DMS 273 treated with DMSO at 0.1 percent for 48 hours (cell line): ENCODE data around the gene CRMP1.

Experiments used
- DNase-seq: peaks from one replicate; lab custom pipeline; 2025; lab: John Stamatoyannopoulos, UW

Gene CRMP1

DNA sequence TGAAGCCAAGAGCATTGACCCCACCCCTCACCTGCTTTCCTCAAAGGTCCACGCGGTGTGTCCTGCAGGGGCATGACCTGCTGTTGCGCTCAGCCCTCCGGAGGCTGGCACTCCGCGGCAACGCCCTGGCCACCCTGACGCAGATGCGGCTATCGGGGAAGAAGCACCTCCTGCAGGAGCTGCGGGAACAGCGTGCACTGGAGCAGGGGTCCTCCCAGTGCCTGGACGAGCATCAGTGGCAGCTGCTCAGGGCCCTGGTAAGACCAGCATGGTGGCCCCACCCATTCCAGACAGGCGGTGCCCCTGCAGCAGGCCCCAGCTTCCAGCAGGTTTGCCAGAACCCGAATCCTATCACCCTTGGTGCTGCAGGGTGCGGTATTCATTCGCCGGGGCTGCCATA is 95.9 kb downstream of the CRMP1 start:
- DNase-seq, result no peak

DNA sequence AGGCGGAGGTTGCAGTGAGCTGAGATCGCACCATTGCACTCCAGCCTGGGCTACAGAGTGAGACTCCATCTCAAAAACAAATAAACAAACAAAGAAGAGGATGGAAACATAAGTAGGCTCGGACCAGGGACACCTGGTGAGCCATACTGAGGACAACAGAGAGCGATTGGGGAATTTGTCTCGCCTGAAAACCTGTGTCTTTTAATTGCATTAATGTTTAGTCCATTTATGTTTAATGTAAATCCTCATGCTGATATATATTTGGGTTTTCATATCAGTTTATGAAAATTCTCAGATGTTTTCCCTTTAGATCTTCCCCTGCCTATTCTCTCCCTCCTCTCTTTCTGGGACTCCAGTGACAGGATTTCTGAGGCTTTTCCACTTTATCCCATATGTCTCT is 97.3 kb downstream of the CRMP1 start:
- DNase-seq, result no peak

DNA sequence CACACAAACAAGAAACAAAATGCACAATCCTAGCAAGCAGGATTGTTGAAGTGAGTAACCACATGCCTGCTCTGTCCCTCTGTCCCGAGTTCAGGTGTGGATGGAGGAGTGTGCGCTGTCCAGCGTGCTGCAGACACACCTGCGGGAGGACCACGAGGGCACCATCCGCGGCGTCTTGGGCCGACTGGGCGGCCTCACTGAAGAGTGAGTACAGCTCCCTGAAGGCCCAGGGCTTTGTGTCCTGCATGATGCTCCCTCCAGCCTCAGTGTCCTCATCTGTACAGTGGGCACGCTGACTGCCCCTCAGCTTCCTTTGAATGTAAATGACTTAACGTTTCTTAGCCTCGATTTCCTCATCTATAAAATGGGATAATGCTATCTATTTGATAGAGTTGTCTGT is 99.4 kb downstream of the CRMP1 start:
- no peak for DNase-seq

DNA sequence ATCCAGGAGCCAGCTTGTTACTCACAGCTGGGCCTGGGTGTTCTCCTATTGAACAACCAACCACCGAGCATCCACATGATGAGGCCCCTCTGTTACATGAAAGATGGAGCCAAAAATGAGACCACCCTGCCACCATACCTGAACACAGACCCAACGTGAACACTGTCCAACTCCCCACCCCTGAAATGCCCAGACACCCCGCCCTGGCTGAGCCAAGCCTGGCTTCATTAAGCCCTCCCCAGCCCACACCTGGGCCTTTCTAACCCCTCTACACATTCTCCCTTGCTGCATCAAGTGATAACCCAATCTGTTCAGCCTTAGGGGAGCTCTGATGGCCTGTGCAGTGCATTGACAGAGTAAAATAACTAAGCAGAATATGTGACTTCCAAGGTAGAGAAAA is 101.2 kb downstream of the CRMP1 start:
- DNase-seq, result no peak

DNA sequence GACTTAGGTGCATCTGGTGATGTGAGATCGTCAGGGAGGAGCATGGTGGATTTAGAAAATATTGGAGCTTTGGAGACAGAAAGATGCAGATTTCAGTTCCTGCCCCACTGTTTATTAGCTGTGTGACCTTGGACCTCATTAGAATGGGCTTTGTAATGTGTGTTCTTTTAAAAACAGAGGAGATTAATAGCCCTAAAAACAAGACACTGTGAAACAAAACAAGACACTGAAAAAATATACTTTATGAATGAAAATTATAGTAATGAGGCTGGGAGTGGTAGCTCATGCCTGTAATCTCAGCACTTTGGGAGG is 102.4 kb downstream of the CRMP1 start:
- no peak for DNase-seq

DNA sequence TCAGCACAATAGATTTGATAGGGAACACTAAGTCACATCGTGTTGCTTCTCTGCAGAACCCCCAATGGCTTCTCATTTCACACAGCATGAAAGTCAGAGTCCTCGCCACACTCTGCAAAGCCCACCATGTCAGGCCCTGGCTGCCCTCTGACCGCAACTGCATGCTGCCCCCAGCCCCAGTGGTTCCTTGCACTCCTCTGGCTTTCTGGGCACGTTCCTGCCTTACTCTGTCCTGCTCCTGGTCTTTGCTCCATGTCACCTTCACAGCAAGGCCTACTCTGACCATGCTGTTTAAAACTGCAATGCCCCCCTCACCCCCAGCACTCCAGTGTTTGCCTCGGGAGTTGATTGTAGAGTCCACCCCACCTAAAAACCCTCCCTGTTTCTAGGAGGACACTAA is 103.7 kb downstream of the CRMP1 start:
- DNase-seq, result no peak

DNA sequence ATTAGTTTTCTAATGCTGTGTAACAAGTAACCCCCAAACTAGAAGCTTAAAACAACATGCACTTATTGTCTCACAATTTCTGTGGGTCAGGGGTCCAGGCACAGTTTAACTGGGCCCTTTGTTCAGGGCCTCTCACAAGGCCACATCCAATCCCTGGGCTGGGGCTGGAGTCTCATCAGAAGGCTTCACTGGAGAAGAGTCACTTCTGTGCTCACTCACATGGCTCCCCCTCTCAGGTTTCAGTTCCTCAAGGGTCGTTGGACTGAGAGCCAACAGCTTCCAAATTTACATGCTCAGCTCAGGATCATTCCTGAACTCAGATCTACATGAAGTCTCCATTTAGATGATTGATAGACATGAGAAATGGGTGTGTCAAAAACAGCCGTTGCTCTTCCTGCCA is 104.7 kb downstream of the CRMP1 start:
- no peak for DNase-seq

DNA sequence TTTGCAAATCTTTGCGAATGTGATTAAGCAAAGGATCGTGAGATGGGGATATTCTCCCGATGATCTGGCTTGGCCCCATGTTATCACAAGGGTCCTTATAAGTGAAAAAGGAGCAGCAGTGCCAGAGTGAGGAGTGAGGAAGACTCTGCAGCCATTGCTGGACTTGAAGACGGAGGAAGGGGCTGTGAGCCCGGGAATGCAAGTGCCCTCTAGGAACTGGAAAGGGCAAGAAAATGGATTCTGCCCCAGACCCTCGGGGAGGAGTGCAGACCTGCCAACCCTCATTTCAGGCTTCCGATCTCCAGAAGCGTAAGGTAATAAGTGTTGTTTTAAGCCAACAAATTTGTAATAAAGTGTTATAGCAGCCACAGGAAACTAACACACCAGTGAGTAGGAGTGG is 105.6 kb downstream of the CRMP1 start:
- DNase-seq, result no peak

DNA sequence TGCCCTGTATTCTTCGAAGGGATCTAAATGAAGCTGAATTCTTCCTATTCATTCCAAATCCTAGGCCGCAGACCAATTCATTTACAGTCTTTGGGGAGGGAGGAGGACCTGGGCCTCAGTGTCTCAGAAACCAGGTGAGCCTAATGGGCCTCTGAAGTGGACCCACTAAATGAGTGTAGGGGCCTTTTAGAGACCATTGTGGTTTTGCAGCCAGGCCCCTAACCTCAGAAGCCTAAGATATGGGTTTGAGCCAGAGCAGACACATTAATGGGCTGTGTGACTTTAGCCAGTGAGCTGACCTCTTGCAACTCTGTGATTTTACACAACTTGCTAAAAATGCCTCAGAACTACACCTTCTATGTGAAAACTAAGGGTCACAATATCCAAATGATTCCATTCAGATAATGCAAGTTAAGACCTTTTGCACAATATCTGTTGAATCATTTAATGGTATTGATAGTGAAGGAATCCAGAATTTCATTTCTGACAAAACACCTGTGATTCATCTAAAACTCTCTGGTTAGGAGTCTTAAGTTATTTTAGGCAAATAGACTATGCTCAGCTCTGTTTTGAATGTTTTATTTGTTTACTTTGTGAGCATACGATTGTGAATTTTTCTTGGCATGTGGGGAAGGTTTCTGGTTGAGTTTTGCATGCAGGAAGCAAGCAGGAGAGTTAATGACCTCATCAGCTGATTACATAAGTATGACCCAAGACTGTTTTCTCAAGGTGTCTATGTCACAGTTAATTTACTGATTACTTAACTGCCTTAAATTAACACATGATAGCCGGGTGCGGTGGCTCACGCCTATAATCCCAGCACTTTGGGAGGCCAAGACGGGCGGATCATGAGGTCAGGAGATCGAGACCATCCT is 106.8 kb downstream of the CRMP1 start:
- DNase-seq, result no peak

DNA sequence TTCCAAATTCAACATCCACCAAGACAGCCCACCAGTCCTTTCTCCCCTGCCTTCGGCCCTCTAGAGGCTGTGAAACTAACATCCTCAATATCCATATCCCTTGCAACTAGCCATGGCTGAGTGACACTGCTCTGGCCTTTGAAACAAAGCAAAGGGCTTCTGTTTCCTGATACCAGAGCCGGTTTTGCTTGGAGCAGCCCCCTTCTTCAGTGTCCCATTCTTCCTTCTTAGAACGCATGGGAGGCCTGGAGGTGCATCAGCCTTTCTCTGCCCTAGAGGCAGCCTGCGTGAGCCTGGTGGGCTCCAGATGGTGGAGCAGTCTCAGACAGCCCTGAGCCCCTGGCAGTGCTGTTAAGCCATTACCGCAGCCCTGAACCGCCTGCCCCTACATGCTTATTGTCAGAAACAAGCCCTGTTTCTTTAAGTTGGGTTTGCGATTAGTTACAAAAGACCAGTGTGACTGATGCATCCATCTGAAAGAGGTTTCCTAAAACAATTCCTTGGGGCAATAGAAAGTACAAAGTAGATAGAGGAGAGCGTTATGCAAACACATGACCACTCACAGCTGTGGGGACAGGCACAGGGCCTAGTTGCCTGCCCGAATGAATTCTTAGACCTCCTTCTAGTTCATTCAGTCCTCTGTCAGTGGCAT is 107.8 kb downstream of the CRMP1 start:
- DNase-seq, result no peak

DNA sequence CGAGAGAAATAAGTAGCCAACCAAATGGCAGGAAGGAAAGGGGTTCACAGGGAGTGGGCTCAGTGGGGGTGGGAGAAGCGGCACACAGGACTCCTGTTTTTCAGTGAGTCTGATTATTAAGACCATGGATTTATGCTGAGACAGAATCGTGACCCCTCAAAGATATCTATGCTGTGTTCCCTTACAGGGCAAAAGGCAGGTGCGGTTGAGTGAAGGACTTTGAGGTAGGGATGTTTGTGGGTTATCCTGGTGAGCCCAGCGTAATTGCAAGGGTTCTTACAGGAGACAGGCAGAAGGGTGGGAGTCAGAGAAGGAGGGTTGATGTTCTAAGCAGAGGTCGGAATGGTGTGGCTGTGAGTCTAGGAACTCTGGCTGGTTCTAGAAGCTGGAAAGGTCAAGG is 108.9 kb downstream of the CRMP1 start:
- no peak for DNase-seq

DNA sequence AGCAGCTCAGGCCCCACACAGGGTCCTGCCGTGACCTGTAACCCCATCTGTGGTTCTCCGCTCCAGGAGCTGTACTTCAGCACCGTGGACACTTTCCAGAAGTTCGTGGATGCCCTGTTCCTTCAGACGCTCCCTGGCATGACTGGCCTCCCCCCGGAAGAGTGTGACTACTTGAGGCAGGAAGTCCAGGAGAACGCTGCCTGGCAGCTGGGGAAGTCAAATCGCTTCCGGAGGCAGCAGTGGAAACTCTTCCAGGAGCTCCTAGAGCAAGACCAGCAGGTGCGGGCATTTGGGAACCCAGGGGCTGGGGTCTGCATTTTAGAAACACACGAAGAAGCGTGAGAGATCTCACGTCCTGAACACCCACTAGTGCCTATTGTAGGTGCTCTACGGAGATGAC is 109.4 kb downstream of the CRMP1 start:
- no peak for DNase-seq

DNA sequence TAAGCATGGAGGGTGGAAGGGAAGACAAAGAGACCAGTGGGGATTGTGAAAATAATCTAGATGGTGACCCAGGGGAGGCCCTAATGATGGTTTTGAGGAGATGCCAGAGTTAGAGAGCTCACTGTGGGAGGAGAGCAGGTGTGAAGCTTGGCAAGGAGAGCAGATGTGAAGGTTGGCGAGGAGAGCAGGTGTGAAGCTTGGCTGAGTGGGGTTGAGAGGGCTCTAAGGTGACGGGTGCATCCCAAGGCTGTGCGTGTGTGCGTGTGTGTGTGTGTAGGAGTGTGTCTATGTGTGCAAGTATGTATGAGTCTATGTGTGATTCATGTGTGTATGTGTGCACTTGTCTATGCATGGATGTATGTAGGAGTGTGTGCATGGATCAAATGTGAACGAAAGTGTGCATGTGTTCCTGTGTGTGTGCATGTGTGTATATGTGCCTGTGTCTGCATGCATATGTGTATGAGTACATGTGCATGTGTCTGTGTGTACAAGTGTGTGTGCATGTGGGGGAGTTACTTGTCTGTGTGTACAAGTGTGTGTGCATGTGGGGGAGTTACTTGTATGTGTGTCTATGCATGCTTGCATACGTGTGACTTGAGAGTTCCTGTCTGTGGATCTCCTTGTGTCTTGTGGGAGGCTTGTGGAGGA is 109.9 kb downstream of the CRMP1 start:
- DNase-seq, result no peak

DNA sequence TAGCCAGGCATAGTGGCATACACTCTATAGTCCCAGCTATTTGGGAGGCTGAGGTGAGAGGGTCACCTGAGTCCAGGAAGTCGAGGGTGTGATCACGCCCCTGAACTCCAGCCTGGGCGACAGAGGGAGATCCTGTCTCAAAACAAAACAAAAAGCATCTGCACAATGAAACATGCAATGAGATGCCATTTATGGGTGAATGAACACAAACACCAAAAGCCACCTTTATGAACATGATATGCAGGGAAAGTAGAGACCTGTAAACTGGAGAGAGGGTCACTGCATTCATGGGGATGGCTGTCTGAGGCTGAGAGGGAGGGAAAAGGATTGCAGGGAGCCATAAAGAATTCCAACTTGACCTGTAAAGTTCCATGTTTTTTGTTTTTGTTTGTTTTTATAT is 111.2 kb downstream of the CRMP1 start:
- DNase-seq, result no peak

DNA sequence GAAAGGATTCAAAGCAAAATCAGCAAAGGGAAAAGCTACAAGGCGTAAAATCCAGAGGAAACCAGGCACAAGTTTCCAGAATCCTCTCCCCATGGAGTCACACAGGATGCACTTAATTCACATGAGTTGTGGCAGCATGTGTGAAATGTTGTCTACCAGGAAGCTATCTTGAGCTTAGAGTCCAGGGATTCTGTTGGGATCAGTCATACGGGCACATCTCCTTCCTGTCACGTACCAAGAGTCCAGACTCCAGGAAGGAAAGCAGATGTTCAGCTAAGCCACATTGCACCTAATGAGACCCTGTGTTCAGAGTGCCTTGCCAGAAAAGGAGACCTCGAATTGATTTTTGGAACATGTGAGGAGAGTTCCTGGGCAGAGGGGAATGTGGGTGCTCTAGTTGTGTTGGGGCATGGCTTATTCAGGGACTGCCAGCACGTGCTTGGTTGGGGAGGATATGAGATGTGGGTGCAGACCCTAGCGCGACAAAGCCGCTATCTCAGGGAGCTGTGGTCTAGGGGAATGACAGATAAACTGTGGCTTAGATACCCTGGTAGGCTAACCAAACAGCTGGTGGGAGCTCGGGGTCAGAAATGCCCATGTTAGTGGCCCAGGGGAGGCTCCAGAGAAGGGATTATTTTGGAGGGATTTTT is 111.9 kb downstream of the CRMP1 start:
- DNase-seq, result no peak

DNA sequence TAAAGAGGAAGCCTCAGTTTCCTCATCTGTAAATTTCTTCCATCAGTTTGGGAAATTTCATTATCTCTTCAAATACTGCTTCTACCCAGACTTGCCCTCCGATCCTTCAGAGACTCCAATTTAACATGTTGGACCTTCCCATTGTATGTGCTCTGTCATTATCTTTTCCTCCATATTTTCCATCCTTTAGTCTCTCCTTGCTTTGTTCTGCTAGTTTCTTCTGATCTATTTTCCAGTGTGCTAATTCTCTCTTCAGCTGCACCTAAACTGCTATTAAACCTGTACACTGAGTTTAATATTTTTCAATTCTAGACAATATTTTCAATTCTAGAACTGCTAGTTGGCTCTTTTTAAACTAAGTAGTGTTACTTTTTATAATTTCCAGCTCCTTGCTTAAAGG is 116.4 kb downstream of the CRMP1 start:
- DNase-seq, result no peak

DNA sequence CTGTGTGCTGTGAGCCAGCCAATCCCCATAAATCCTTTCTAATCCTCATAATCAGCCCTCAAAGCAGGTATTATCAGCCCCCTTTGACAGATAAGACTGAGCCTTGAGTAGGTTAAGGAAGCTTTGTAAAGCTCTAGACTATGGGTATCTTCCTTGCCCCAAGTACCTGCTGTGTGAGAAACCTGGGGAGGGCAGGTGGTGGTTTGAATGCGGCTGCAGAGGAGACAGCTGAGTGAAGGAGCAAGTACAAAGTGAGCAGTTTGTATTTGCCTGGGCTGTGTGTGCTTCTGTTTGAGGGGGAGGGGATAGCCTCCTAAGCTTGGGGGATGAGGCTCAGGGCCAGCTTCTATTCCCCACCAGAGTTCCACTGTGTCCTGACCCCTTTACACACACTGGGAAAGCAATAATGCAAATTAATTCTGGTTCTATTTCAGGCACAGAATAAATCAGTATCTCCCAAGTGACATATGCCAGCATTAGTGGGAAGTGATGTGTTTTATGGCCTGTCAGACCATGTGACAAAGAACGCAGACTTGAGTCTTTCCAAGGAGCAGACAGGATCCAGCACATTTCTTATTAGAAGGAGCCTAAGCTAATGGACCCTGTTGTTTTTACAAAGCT is 118.4 kb downstream of the CRMP1 start:
- no peak for DNase-seq

DNA sequence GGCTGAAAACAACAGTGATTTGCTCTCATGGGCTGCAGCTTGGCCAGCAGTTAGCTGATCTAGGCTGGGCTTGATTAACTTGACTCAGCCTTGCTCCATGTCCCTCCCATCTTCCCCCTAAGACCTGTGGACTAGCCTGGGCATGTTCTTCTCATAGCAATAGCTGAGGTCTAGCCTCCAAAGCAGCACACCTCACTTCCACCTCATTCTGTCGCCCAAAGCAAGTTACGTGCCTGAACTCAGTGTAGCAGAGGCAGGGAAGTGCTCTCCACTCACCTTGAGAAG is 119.7 kb downstream of the CRMP1 start:
- DNase-seq, result no peak

DNA sequence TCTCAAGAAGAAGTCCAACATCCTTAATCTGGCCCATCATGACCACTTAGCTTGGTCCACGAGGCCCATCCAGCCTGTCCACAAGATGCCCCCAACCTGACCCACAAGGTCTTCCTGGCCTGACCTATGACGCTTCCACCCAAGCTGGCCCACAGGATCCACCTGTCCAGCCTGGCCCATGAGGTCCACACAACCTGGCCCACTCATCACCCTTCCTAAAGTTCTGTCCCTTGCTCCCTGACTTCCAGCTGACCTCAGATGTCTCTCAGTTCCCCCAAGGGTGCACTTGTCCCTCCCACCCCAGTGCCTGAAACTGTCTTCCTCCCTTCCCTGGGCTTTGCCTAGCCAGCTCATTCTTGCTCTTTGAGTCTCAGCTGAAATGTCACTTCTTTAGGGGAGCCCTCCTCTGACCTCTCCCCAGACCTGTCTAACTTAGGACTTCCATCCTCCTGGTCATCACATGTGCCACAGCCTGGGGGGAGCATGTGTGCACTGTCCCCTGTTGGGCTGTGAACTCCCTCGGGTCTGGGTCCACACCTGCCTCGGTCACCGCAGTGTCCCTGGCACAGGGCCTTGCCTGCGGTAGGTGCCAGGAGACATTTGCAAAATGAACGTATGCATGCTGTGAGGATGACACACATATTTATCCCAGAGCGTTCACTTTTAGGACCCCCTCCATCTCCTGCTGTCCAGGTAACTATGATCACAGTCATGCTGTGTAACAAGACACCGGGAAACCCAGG is 120.2 kb downstream of the CRMP1 start:
- DNase-seq, result no peak
